ENCODE results near the gene ENO1.

ENO1 gene

DNA sequence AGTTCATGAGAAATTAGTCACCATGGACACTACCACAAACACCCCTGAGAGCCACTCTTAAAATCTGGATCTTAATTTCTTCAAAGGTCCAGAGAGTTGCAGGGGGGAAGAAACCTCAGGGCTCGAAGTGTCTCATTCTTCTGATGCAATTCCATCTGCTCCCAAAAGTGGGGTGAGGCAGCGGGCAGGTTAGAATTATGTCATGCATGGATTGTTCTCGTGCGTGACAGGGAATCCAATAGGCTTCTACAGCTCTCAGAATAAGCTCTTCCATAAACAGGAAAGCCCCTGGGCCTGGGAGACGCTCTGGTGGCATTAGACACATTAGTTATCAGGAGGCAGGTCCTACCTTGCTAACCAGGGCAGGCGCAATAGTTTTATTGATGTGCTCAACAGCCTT, 8.4 kb downstream of the ENO1 start:
- no peak for DNase-seq

DNA sequence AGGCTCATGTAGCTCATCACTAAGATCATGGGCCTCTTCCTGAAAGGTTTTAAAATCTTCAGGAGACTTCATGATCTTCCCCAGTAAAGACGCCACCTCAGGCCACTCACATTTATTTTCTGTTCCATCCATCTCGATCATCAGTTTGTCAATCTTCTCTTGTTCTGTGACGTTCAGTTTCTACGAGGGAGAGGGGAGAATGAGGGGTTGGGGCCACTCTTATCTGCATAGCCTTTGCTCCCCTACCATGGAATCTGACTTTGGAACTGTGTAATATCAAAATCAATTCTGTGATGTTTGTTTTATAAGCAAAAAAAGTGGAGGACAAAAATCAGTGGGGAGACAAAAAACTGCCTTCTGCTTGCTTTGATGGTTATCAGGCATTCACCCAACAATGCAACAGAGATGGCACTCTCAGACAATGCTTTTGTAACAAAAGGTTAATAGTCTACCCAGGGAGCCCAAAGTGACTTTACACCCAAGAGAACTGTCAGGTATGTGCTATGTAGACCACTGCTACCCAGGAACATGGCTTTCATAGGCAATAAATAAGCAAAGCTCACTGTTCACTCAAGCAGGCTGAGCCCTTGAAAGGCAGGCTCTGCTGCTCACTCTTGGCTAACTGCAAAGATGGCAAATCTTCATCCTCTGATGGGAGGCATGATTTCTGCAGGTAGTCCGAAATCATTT, 10.5 kb downstream of the ENO1 start:
- DNase-seq = no peak

DNA sequence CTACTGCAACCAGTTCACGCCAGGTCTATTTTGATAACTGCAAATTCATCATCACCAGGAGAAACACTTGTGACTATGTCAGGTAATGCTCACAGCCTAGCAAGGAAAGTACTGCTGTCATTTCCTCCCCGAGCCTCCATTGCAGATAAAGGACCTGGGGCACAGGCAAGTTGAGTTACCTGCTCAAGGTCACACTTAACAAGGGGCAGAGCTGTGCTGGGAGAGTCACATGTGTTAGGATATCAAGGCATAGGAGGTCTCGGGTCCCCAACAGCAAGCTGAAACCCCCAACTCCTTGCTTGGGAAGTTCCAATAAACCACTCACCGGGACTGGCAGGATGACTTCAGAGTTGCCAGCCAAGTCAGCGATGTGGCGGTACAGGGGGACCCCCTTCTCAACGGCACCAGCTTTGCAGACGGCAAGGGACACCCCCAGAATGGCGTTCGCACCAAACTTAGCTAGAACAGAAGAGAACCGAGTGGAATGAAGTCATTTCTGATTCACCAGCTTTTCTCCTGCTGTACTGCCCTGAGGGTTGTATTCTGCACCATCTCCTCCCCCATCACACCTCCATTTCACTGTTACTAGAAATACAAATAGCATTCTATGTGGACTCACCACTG, 11.6 kb downstream of the ENO1 start:
- DNase-seq = no peak

DNA sequence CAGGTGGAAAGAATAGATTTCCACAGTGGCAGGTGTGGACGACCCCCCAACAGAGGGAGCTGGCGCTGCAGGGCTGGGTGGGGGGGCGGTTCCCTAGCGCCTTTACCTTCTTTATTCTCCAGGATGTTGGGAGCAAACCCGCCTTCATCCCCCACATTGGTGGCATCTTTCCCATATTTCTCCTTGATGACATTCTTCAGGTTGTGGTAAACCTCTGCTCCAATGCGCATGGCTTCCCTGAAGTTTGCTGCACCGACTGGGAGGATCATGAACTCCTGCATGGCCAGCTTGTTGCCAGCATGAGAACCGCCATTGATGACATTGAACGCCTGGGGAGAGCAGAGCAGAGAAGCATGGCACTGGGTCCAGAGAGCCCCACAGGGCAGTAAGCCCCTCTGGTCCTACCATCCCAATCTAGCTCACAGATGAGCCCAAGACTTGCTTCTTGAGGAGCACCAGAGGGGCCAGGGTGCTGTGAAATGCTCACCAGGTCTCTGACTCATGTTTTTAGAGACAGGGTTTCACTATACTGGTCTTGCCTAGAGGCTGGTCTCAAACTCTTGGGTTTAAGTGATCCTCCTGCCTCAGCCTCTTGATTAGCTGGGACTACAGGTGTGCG, 12.2 kb downstream of the ENO1 start:
- DNase-seq = no peak

DNA sequence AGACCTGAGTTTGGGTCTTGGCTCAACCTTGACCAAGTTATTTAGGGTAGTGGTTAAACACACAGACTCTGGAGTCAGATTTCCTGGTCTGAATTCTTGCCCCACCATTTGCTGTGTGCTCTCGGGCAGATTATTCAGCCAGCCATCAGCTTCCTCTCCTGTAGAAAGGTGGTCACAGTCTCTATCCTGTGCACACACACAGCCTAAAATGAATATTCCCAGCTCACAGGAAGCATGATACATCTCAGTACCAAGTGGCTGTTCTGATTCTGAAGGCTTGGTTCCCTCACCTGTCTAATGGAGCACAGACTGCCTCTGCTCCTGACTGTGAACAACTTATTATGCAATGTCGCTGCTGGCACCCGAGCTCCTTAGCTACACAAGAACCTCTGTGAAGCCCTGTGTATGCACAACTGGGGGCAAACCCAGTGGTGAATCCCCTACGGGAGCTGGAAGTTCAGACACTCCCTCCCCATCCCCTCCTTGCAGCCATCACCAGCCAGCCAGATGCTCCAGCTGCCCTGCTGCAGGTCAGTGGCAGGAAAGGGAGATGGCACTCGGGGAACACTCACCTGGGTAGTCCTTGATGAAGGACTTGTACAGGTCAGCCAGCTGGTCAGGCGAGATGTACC, 13.7 kb downstream of the ENO1 start:
- no peak for DNase-seq

DNA sequence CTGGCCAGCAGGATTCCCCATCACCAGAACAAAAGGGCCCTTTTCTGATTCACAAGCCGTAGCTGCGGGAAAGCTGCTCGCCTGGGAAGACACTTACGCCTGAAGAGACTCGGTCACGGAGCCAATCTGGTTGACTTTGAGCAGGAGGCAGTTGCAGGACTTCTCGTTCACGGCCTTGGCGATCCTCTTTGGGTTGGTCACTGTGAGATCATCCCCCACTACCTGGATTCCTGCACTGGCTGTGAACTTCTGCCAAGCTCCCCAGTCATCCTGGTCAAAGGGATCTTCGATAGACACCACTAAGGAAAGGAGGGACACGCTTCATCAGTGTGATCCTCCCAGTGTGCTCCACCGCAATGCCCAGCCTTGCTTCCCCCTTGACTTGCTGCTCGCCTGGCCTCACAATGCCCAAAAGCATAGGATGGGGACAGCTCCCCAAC, 14.7 kb downstream of the ENO1 start:
- no peak for DNase-seq

DNA sequence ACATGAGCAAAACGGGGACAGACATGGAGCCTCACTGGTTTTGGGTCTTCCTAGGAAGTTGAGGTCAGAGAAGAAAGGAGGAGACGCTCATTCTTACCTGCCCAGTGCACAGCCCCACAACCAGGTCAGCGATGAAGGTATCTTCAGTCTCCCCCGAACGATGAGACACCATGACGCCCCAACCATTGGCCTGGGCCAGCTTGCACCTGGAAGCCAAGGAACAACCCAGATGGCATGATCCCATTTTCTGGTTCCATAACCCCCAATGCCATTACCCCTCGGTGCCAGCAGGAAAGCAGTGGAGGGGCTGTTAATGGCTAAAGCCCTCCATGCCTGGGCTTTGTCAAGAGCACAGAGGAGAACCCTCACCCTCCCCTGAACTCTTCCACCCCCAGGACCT, 15.3 kb downstream of the ENO1 start:
- no peak for DNase-seq

DNA sequence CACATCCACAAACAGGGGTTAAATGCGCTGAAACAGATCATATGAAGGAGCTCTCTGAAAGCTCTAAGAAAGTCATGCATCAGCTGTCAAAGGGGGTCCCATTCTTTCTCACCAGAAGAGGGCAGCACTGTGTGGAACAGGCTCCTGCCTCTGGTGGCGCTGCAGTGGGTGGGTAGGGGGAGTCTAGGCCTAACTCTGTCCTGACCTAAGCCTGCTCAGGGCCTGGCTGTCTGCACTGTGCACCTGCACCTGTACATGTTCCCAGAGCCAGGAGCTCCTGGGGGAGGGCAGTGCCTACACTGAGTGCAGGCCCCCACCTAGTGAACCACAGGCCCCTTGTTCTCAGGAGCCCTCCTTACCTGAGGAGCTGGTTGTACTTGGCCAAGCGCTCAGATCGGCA, 16.0 kb downstream of the ENO1 start:
- DNase-seq = no peak

DNA sequence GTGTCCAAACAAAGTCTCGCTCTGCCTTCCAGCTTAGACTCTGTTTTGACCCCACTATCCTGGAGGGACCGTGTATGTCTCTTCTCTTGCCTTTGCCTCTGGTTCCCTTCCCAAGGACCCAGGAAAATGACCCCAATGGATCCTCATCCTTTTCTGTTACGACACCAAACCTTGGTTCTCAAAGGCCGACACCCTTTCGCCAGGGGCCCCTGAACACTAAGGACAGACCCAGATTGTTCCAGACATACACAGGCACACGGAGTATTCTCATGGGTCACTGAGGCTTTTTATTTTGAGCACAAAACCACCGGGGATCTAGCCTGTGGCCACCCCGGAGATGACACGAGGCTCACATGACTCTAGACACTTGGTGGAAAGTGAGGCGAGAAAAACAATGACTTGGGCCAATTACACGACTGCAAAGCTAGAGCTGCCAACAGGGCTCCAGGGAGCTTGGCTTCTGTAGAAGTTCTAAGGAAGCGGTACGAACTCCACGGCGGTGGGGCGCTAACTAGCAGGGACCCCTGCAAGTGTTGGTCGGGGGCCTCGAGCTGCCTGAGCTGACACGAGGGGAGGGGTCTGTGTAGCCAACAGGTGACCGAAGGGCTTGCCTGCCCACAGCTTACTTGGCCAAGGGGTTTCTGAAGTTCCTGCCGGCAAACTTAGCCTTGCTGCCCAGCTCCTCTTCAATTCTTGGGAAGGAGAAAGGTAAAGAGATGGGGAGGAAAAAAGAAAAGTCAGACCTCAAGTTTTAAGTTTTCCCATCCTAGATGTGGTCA, 17.6 kb downstream of the ENO1 start:
- no peak for DNase-seq

DNA sequence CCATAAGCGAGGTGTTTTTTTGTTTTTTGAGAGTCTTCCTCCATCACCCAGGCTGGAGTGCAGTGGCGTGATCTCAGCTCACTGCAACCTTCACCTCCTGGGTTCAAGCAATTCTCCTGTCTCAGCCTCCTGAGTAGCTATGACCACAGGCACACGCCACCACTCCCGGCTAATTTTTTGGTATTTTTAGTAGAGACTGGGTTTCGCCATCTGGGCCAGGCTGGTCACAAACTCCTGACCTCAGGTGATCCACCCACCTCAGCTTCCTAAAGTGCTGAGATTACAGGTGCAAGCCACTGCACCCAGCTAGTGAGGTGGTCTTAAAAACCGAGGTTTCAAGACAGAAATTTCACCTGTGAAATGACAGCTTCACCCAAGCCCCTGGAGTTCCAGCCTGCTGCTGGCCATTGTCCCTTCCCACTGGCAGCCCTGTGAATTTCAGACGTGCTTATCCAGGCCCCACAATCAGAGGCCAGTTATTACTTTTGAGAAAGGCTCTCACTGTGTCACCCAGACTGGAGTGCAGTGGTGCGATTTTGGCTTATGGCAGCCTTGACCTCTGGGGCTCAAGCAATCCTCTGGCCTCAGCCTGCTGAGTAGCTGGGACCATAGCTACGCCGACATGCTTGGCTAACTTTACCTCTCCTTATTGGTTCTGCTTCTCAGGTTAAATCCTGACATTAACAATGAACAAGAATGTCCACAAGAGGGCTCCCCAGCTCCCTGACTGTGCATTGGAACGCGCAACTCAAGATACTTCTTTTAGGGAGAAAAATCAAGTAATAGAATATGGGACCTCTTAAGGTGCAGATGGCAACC, 19.4 kb downstream of the ENO1 start:
- peak; percentile 14 for DNase-seq

DNA sequence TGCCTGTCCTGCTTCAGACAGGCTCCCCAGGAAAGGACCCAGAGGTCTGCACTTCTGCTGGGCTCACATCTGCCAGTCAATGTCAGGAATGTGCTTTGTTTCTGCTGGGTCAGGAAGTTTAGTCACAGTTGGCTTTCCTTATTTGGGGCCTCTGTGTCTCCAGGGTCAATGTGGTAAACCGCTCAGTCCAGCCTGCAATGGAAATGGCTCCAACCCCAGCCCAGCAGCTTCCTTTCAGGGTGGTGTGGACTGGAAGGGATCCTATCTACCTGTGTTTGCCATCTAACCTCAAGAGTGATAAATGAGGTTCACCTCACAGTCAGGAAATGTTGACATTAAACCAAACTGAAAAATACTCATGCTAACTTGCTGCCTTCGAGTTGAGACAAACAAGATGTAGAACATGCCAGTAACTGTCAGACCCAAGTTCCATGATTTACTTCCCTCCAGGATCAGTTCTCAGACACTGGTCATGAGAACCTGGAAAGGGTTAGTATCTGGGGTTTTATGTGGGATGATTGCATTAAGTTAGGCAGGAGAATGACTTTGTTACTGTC, 20.3 kb downstream of the ENO1 start:
- DNase-seq = no peak

DNA sequence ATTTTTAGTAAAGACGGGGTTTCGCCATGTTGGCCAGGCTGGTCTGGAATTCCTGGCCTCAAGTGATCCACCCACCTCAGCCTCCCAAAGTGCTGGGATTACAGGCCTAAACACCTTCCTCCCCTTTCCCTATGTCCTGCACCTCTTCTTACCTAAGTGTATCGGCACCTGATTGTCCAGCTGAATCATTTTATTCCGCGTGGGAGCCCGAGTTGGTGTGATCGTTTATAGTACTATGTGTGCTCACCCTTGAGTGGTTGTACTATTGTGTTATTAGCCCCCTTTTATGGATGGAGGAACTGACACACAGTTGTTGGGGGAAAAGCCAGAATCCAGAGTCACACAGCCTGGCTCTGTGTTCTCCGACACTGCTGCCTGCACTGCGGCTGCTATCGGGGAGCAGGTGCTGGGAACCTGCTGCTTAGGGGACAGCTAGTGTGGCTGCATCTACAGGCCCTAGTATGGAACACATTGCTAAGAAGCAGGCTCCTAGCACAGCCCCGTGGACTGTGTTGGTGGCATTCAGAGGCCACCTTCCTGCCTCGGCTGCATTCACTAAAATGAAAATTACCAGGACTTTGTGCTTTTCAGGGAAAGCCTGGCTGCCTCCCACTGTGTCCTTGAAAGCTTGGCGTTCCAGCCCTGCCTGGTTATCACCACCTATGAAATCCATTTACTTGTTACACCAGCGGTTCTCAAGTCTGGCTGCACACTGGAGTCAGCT, 21.6 kb downstream of the ENO1 start:
- DNase-seq = no peak

DNA sequence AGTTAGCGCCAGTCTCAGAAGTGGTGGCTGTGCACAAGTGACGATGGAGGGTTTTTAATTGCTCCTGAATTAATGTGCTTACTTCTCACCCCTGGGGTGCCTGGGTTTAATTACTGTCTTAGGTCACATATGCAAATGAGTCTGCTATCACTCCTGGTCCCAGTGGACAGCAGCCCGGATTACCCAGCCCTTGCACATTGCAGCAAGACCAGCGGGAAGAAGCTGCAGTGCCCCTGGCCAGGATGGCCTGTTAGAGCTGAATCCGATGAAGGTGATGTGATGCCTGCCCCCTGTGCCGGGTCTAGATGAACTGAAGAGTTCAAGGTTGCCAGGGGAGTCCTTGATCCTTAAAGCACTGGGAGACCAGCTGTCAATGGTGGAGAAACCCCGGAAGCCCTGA, 24.2 kb downstream of the ENO1 start:
- no peak for DNase-seq

DNA sequence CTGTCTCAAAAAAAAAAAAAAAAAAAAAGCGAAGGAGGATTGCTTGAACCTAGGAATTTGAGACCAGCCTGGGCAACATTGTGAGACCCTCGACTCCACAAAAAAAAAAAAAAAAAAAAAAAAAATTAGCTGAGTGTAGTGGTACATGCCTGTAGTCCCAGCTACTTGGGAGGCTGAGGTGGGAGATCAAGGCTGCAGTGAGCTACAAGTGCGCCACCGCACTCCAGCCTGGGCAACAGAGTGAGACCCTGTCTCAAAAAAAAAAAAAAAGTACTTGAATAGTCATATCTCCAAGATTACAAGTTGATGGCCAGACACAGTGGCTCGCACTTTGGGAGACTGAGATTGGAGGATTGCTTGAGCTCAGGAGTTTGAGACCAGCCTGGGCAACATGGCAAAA, 27.4 kb downstream of the ENO1 start:
- no peak for DNase-seq

DNA sequence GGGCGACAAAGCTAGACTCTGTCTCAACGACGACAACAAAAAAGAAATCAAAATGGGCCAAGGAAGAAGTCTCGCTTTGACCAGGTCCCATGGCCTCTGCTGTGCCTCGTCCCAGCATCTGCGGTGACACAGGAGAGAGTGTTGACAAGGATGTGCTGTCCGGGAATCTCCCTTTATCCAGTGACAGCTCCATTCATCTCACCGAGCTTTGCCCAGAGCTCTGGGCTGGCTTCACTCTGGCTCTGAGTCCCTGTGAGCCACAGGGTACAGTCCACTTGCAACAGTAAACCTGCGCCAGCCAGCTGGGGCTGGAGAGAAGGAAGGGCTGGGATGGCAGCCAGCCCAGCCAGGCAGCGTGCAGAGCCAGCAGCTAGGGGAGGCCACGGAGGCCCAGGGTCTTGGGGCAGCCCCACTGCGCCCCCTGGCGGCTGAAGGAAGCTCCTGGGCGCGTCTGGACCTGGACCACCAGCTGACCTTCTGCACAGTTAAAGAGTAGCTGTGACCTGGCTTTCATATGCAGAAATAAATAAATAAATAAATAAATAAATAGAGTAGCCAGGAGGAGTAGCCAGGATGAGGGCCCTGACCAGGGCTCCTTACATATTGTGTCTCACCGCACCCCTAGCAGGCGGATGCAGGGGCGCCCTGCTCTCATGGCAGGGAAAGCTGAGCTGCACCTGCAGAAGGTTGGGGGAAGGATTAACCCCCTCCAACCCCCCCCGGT, 29.7 kb downstream of the ENO1 start:
- peak; percentile 98 for DNase-seq

DNA sequence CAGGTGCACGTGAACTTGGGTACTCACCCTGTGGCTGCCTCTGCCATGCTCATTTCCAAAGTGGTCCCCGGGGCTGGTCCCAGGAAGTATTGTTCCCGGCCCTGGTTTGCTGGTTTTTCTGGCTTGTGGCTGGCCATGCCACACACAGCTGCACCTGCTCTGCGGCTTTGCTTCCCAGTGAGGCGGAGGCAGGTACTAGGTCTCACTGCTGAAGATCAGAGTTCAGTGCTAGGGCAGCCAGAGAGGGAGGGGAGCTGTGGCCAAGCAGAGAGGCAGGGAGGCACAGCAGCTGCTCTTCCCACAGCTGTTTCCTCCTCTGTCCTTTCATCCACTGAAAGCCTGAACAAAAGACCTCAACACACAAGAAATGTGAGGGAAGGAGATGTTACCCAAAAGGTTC, 30.5 kb downstream of the ENO1 start:
- DNase-seq = peak; percentile 87

DNA sequence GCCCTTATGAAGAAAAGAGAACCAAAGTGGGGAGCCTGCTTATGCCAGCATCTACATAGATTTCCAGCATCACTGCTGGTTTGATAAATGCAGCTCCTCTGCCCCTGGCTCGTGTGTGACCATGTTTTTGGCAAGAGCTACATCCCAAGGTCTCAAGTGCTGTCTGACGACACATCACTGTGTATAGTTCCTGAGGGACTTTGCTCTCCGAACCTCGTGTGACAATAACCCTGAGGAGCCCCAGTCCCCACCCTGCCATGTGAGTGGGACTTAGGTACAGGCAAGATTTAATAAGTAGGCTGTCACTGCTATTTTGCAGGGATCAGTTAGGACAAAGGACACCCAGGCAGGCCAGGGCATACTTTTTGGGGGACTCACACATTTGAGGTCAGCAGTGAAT, 32.2 kb downstream of the ENO1 start:
- peak; percentile 55 for DNase-seq

DNA sequence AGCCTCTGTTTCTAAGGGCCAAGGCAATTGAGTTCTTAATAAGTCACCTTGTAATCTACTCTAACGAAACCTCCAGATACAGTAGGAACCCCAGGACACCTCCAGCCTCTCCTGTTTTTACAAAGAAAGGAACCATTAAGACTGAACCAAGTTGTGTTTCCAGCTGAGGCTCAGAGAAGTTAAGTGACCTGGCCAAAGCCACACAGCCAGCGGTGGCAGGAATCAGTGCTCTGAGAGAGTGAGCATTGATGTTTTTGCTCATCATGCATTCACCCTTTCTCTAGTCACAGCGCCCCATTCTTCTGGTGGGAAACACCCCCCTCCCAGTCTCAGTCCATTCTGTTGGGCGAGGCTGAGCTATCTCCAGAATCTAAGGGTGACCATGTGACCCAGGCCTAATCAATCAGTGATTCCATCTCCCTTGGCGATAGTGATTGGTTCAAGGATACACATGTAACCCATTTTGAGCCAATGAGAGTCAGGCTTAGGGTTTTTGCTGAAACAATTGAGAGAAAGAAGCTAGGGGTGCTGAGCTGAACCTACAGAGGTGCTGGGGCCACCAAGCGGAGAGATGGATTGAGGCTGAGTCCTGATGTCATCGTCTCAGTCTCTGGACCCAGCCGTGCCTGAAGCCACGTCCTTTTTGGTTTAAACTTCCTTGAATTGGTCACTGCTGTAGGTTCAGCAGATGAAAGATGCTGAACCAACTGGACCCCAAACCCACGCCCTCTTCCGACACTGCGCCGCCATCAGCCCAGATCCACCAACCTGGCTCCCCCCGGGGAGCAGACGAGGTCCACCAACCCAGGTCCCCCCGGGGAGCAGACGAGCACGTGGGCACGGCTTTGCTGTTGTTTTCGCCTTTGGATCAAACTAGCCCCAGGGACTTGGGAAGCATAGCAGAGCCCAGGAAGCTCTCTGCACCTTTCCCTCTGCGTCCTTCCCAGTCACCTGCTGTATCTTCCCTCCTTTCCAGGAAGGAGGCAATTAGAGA, 33.1 kb downstream of the ENO1 start:
- no peak for DNase-seq

DNA sequence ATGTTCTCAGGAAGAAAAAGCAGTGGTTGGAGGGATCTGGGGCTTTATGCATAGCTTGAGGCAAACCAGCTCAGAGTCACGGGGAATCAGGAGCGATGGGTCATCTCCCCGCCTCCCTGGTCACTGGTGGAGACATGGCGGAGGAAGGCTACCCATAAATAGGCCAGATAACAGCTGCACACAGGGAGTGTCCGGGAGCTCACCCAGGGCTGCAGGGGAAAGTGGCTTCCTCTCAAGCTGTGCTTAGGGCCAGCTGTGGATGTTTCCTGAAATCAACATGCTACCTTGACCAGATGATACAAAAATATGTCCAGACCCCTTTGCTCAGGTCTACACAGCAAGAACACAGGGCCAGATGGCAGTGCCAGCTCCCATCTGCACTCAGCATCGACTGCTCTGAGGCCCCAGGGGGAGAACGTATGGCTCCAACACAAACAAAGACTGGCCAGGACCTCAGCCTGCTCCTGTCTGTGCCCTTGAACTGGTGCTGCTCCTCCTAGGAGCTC, 33.9 kb downstream of the ENO1 start:
- DNase-seq = peak; percentile 50

Measured in NCI-H1092 treated with DMSO at 0.1 percent for 48 hours (cell line).